Upper lobe of left lung (tissue), 4 donors: ENCODE measurements around the gene FHDC1.

Experiments
- CTCF ChIP-seq, 6 experiments: fragments of 450-650 bp in 4 of 6; fragments of 200-600 bp in 2 of 6; sonication (generic) in 2 of 6; IDR thresholded peaks; one replicate each; pipeline ENCODE4 v1.5.1; 2016 to 2019; ENCODE audit warnings: antibody characterized with exemption in 6 of 6
- EP300 ChIP-seq, 4 donors: sonication (generic); formaldehyde crosslinking; IDR thresholded peaks; one replicate each; pipeline ENCODE4 v1.5.1; 2017; ENCODE audit warnings: antibody characterized with exemption in 4 of 4, control low read depth in 2 of 4
- POLR2A ChIP-seq, 4 donors: fragments of 450-650 bp; IDR thresholded peaks; one replicate each; pipeline ENCODE4 v1.5.1; 2016 to 2017; ENCODE audit warnings: antibody characterized with exemption in 4 of 4, mild to moderate bottlenecking in 2 of 4

- TF ChIP-seq CTCF (IDR thresholded peaks at IDR 0.05) (no peak), POLR2A (IDR thresholded peaks at IDR 0.05) (no peak), EP300 (IDR thresholded peaks at IDR 0.05) (no peak)
These were observed 90.6 kb downstream of the FHDC1 start for GRCh38 chr4:153026591-153027346.
